Kidney (tissue), 14 donors: ENCODE measurements around the gene RBM10. TPM values are rescaled to one million over a fixed set of nuclear protein-coding genes. Genes with fewer than 3 reads are reported as not detected.

Source experiments
- DNase-seq, 5 donors: peaks; one replicate each; pipeline ENCODE4 v3.0.0-alpha.2; 2013 to 2020
- FAIRE-seq: peaks from 2 replicates; lab custom pipeline; 2012; peaks lifted over from hg19 to GRCh38; lab: Jason Lieb, UNC
- H3K27ac ChIP-seq, 2 donors: one replicate each; pipeline ENCODE4 v1.7.0; 2013; ENCODE audit warnings: low read depth in 2 of 2, low read length in 2 of 2, inconsistent platforms in 1 of 2
- H3K27me3 ChIP-seq: one replicate; pipeline ENCODE4 v1.7.1; 2013; ENCODE audit warnings: low read length, inconsistent platforms; ENCODE audit not compliant: control insufficient read depth, insufficient read depth
- H3K36me3 ChIP-seq, 3 donors: one replicate each; pipeline versions ENCODE4 v1.7.0 to v1.7.1; 2013; ENCODE audit warnings: low read length in 3 of 3, control low read depth in 1 of 3, inconsistent platforms in 1 of 3; ENCODE audit not compliant: insufficient read depth in 3 of 3, control insufficient read depth in 2 of 3
- H3K4me1 ChIP-seq, 3 donors: one replicate each; pipeline versions ENCODE4 v1.7.0 to v1.7.1; 2013; ENCODE audit warnings: low read length in 3 of 3, inconsistent platforms in 1 of 3, low read depth in 1 of 3; ENCODE audit not compliant: control insufficient read depth in 2 of 3, insufficient read depth in 2 of 3
- H3K4me3 ChIP-seq, 3 donors: one replicate each; pipeline versions ENCODE4 v1.7.0 to v1.8.1; 2013; ENCODE audit warnings: low read length in 3 of 3, control low read depth in 1 of 3, inconsistent platforms in 1 of 3
- H3K9ac ChIP-seq, 3 donors: one replicate each; pipeline versions ENCODE4 v1.7.0 to v1.7.1; 2013; ENCODE audit warnings: low read length in 3 of 3, control low read depth in 1 of 3, inconsistent platforms in 1 of 3
- H3K9me3 ChIP-seq, 3 donors: one replicate each; pipeline versions ENCODE4 v1.7.0 to v1.7.1; 2013; ENCODE audit warnings: low read length in 3 of 3, control low read depth in 1 of 3, inconsistent platforms in 1 of 3; ENCODE audit not compliant: control insufficient read depth in 2 of 3, insufficient read depth in 1 of 3
- intact Hi-C: fragments of 100-400 bp; cut with DNase I; formaldehyde crosslinking; loops from one replicate; pipeline ENCODE4 v1.11.1; 2022
- polyA plus RNA-seq: library from polyadenylated mRNA; stranded (reverse); fragments of 350-450 nt; fragmentation: Illumina TruSeq; extraction: RNeasy Lipid Tissue Mini Kit (QIAGEN cat#74804); gene quantifications from one replicate; pipeline ENCODE4 v1.2.3, GENCODE V29; 2014; ENCODE audit warnings: low read depth, low replicate concordance; ENCODE audit not compliant: insufficient read depth
- total RNA-seq: library from RNA; stranded (reverse); fragmentation: NEBNext Ultra II Directional; extraction: Animal tissue kit (Norgen Biotek cat#: 25700); gene quantifications from one replicate; pipeline ENCODE4 v1.2.1, GENCODE V29; 2021
- TF ChIP-seq, protein P1 (sequence below): IDR thresholded peaks from 3 replicates; pipeline ENCODE4 v1.5.1; 2012; ENCODE audit warnings: mild to moderate bottlenecking, moderate library complexity, borderline replicate concordance; ENCODE audit not compliant: insufficient read depth; ENCODE audit errors: extremely low read depth
- donor health status: control.
- donor health status: control.
- donor health status: control.
- donor health status: control.
- donor health status: control.
- donor health status: DM: yes; HTN: yes; CAD: no.
- donor health status: Normal renal cell carcinoma (clear cell type).

The RBM10 gene
- total and polyA plus RNA-seq, 2 donors from 2014 or later = 27.5 to 31.7 TPM

DNA sequence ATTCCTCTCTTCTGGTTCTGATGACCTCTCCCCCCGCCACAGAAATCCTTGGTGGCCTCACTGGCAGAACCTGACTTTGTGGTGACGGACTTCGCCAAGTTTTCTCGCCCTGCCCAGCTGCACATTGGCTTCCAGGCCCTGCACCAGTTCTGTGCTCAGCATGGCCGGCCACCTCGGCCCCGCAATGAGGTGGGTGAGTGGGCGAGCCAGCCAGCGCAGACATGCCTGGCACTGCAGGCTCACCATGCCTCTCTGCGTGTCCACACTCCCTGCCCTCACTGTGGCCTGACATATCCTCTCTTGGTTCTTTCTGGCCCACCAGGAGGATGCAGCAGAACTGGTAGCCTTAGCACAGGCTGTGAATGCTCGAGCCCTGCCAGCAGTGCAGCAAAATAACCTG is 57.3 kb downstream of the RBM10 start:
- Histone ChIP-seq H3K27me3 (no peaks in the 10 kb centered on the region), H3K4me3 (no peak overlapping the region), H3K27ac (no peak overlapping the region), H3K9ac (no peak overlapping the region), H3K36me3 (peaks cover 24 to 68% (median 33%) of the 10 kb centered on the region in 3 donors), H3K9me3 (no peaks in the 10 kb centered on the region), H3K4me1 (peaks cover 0 to 15% (median 7%) of the 10 kb centered on the region in 3 donors)
- intact Hi-C loops = no loop called here
- TF ChIP-seq, protein P1, sequence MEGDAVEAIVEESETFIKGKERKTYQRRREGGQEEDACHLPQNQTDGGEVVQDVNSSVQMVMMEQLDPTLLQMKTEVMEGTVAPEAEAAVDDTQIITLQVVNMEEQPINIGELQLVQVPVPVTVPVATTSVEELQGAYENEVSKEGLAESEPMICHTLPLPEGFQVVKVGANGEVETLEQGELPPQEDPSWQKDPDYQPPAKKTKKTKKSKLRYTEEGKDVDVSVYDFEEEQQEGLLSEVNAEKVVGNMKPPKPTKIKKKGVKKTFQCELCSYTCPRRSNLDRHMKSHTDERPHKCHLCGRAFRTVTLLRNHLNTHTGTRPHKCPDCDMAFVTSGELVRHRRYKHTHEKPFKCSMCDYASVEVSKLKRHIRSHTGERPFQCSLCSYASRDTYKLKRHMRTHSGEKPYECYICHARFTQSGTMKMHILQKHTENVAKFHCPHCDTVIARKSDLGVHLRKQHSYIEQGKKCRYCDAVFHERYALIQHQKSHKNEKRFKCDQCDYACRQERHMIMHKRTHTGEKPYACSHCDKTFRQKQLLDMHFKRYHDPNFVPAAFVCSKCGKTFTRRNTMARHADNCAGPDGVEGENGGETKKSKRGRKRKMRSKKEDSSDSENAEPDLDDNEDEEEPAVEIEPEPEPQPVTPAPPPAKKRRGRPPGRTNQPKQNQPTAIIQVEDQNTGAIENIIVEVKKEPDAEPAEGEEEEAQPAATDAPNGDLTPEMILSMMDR = no peak
- DNase-seq (no peak), FAIRE-seq (no peak)

DNA sequence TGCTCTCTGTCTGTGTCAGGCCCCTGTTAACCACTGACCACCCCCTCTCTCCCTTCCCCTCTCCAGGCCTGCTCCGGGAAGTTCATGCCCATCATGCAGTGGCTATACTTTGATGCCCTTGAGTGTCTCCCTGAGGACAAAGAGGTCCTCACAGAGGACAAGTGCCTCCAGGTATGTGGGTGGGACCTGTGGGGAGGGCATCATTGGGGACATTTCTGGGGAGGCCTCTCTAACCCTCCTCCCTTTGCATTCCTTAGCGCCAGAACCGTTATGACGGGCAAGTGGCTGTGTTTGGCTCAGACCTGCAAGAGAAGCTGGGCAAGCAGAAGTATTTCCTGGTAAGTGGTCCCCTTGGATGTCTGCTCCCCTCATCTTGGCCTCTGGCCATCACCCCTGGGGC is 57.9 kb downstream of the RBM10 start:
- Histone ChIP-seq H3K36me3 (peaks cover 28 to 74% (median 35%) of the 10 kb centered on the region in 3 donors), H3K4me1 (peaks cover 0 to 9% (median 2%) of the 10 kb centered on the region in 3 donors), H3K27me3 (no peaks in the 10 kb centered on the region), H3K4me3 (no peak overlapping the region), H3K9me3 (no peaks in the 10 kb centered on the region), H3K9ac (no peak overlapping the region), H3K27ac (no peak overlapping the region)
- TF ChIP-seq, protein P1 = no peak
- FAIRE-seq = no peak
- intact Hi-C loops = no loop called here
- DNase-seq = no peak

DNA sequence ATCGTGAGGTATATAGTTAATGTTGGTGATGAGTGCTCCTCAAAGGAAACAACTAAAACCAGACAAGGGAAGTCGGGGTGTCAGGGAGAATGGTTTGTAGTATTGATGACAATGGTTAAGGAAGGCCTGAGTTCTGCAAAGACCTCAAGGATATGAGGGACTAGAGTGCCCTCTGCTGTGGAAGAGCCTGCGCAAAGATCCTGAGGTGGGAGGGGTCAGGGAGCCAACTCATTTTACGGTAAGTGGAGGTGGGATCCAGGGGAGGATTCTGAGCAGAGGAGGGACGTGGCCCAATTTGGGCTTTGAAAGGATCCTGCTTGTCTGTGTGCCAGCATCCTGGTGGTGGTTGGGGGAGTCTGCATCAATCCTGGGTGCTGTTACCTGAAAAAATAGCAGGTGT is 59.9 kb downstream of the RBM10 start:
- Histone ChIP-seq H3K4me3 (no peak overlapping the region), H3K9ac (no peak overlapping the region), H3K27ac (no peak overlapping the region), H3K4me1 (no peaks in the 10 kb centered on the region), H3K27me3 (no peaks in the 10 kb centered on the region), H3K36me3 (peaks cover 26 to 73% (median 35%) of the 10 kb centered on the region in 3 donors), H3K9me3 (no peaks in the 10 kb centered on the region)
- intact Hi-C loops = no loop called here
- TF ChIP-seq, protein P1 = no peak
- no peak for FAIRE-seq
- DNase-seq = peak in 1 of 5 donors; percentile 15

DNA sequence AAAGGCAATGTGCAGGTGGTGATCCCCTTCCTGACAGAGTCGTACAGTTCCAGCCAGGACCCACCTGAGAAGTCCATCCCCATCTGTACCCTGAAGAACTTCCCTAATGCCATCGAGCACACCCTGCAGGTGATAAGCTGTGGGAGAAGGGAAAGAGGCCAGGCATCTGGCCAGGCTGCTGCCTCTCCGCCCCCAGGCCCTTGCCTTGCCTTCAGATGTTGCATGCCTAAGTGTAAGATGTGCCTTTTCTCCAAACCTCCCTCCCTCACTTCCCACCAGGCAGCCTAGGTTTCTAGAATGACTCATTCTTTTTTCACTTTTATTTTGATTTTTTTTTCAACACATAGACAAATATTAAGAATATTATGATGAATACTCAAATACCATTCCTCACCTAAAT is 61.3 kb downstream of the RBM10 start:
- H3K36me3 ChIP-seq = peaks cover 27 to 73% (median 36%) of the 10 kb centered on the region in 3 donors
- H3K4me3 ChIP-seq = no peak overlapping the region
- FAIRE-seq (no peak), DNase-seq (no peak)
- H3K4me1 ChIP-seq = no peaks in the 10 kb centered on the region
- intact Hi-C loops = no loop called here
- no peaks in the 10 kb centered on the region for H3K27me3 ChIP-seq
- H3K9me3 ChIP-seq = no peaks in the 10 kb centered on the region
- TF ChIP-seq, protein P1 = no peak
- H3K27ac ChIP-seq = no peak overlapping the region
- no peak overlapping the region for H3K9ac ChIP-seq
